H1 (cell line): ENCODE results near the gene APC2. TPM values are rescaled to one million over a fixed set of nuclear protein-coding genes. Genes with fewer than 3 reads are reported as not detected.

Source experiments
- CTCF ChIA-PET: fragments of 300-600 bp; sonication (Branson Sonifier 250); formaldehyde crosslinking; loops from one replicate; lab custom pipeline; 2021; ENCODE audit not compliant: partially characterized antibody; lab: Charles Lee
- POLR2A ChIA-PET: fragments of 300-600 bp; sonication (Branson Sonifier 250); formaldehyde crosslinking; loops from one replicate; lab custom pipeline; 2021; ENCODE audit warnings: inconsistent platforms; ENCODE audit not compliant: partially characterized antibody; lab: Charles Lee
- DNase-seq, 2 experiments: peaks; one replicate each; pipeline versions ENCODE4 v3.0.0 to v3.0.0-alpha.2; 2010 to 2022; ENCODE audit warnings: low spot score in 2 of 2, low read depth in 1 of 2, mixed read lengths in 1 of 2
- FAIRE-seq: peaks from 2 replicates; lab custom pipeline; 2011; peaks lifted over from hg19 to GRCh38; lab: Jason Lieb, UNC
- H2AFZ ChIP-seq: 2 replicates; pipeline ENCODE4 v1.8.1; 2012; ENCODE audit warnings: low read length, inconsistent platforms
- H2AK5ac ChIP-seq: 2 replicates; pipeline ENCODE4 v1.6.1; 2013; ENCODE audit warnings: low read depth, low read length
- H2BK120ac ChIP-seq: replicated peaks from 2 replicates; pipeline ENCODE3; 2013; ENCODE audit warnings: low read depth, low read length, inconsistent platforms
- H2BK12ac ChIP-seq: 2 replicates; pipeline ENCODE4 v1.6.1; 2013; ENCODE audit warnings: low read depth, low read length
- H2BK15ac ChIP-seq: 2 replicates; pipeline ENCODE4 v1.6.1; 2013; ENCODE audit warnings: low read length
- H2BK20ac ChIP-seq: 2 replicates; pipeline ENCODE4 v1.6.1; 2013; ENCODE audit warnings: low read length
- H2BK5ac ChIP-seq: 2 replicates; pipeline ENCODE4 v1.6.1; 2013; ENCODE audit warnings: low read depth, low read length
- H3K14ac ChIP-seq: 2 replicates; pipeline ENCODE4 v1.6.1; 2013; ENCODE audit warnings: inconsistent platforms; ENCODE audit not compliant: insufficient read length
- H3K18ac ChIP-seq: 2 replicates; pipeline ENCODE4 v1.6.1; 2013; ENCODE audit warnings: low read length; ENCODE audit errors: extremely low read depth
- H3K23ac ChIP-seq: 2 replicates; pipeline ENCODE4 v1.6.1; 2013; ENCODE audit warnings: inconsistent platforms; ENCODE audit not compliant: insufficient read length
- H3K23me2 ChIP-seq: 2 replicates; pipeline ENCODE4 v1.6.1; 2013; ENCODE audit warnings: low read depth, low read length
- H3K27ac ChIP-seq: 2 replicates; pipeline ENCODE4 v1.6.1; 2011; ENCODE audit warnings: low read depth, low read length, inconsistent platforms
- H3K27me3 ChIP-seq, 4 experiments: replicated peaks in 1 of 4; 1 replicate in 1 of 4; 2 replicates in 3 of 4; pipeline versions ENCODE4 v1.6.1 to v1.8.1; 2011 to 2013; ENCODE audit warnings: low read length in 3 of 4, mild to moderate bottlenecking in 3 of 4, inconsistent platforms in 2 of 4, mixed read lengths in 2 of 4, moderate library complexity in 1 of 4; ENCODE audit not compliant: control insufficient read depth in 3 of 4, insufficient read depth in 3 of 4; ENCODE audit errors: extremely low read depth in 1 of 4
- H3K36me3 ChIP-seq, 4 experiments: 2 replicates each; pipeline versions ENCODE4 v1.6.1 to v1.8.1; 2011 to 2013; ENCODE audit warnings: mild to moderate bottlenecking in 4 of 4, low read length in 3 of 4, moderate library complexity in 2 of 4, control low read depth in 1 of 4, inconsistent platforms in 1 of 4; ENCODE audit not compliant: insufficient read depth in 4 of 4, control insufficient read depth in 2 of 4
- H3K4ac ChIP-seq: replicated peaks from 2 replicates; pipeline ENCODE3; 2013; ENCODE audit warnings: low read length, low read depth, mixed read lengths, inconsistent platforms; ENCODE audit not compliant: insufficient read length
- H3K4me1 ChIP-seq, 4 experiments: replicated peaks in 1 of 4; 1 replicate in 1 of 4; 2 replicates in 3 of 4; pipeline versions ENCODE4 v1.6.1 to v1.8.1; 2011 to 2013; ENCODE audit warnings: low read length in 3 of 4, inconsistent platforms in 2 of 4, mixed read lengths in 1 of 4; ENCODE audit not compliant: insufficient read depth in 4 of 4, control insufficient read depth in 3 of 4
- H3K4me2 ChIP-seq, 2 experiments: 2 replicates each; pipeline versions ENCODE4 v1.6.1 to v1.8.1; 2011 to 2013; ENCODE audit warnings: low read depth in 2 of 2, low read length in 2 of 2, control low read depth in 1 of 2, inconsistent platforms in 1 of 2, mild to moderate bottlenecking in 1 of 2; ENCODE audit not compliant: insufficient read depth in 1 of 2
- H3K4me3 ChIP-seq, 4 experiments: fragments of 200-600, 300-600 bp in 1 of 4; sonication (generic), shearing (Covaris generic), sonication (Bioruptor Twin) in 1 of 4; 2 replicates each; pipeline versions ENCODE4 v1.5.1 to v1.8.1; 2011 to 2016; ENCODE audit warnings: low read length in 4 of 4, low read depth in 3 of 4, control low read depth in 2 of 4, inconsistent platforms in 2 of 4, mild to moderate bottlenecking in 2 of 4, mixed read lengths in 1 of 4, moderate library complexity in 1 of 4; ENCODE audit not compliant: insufficient read depth in 2 of 4; ENCODE audit errors: extremely low read depth in 1 of 4
- H3K56ac ChIP-seq: replicated peaks from 2 replicates; pipeline ENCODE3; 2013; ENCODE audit warnings: low read depth, mild to moderate bottlenecking, mixed read lengths, low read length, inconsistent platforms; ENCODE audit not compliant: insufficient read length
- H3K79me1 ChIP-seq: 2 replicates; pipeline ENCODE4 v1.6.1; 2013; ENCODE audit warnings: low read depth, low read length, control low read depth
- H3K79me2 ChIP-seq, 2 experiments: 2 replicates each; pipeline versions ENCODE4 v1.6.1 to v1.8.1; 2012 to 2013; ENCODE audit warnings: low read length in 2 of 2, mild to moderate bottlenecking in 2 of 2, inconsistent platforms in 1 of 2; ENCODE audit not compliant: insufficient read depth in 2 of 2, control insufficient read depth in 1 of 2
- H3K9ac ChIP-seq, 4 experiments: replicated peaks in 1 of 4; 1 replicate in 1 of 4; 2 replicates in 3 of 4; pipeline versions ENCODE4 v1.6.1 to v1.8.1; 2011 to 2013; ENCODE audit warnings: low read depth in 3 of 4, low read length in 3 of 4, control low read depth in 2 of 4, mild to moderate bottlenecking in 2 of 4, moderate library complexity in 2 of 4, inconsistent platforms in 1 of 4; ENCODE audit errors: extremely low read depth in 1 of 4
- H3K9me3 ChIP-seq, 2 experiments: 2 replicates each; pipeline versions ENCODE4 v1.6.1 to v1.8.1; 2012 to 2013; ENCODE audit warnings: mild to moderate bottlenecking in 2 of 2, moderate library complexity in 2 of 2, control low read depth in 1 of 2, inconsistent platforms in 1 of 2, low read depth in 1 of 2, low read length in 1 of 2, mixed read lengths in 1 of 2; ENCODE audit not compliant: insufficient read depth in 2 of 2
- H4K20me1 ChIP-seq, 2 experiments: replicated peaks in 1 of 2; 2 replicates each; pipeline versions ENCODE3 to v1.8.1; 2011 to 2013; ENCODE audit warnings: inconsistent platforms in 2 of 2, low read length in 2 of 2, mild to moderate bottlenecking in 1 of 2; ENCODE audit not compliant: insufficient read depth in 2 of 2, control insufficient read depth in 1 of 2
- H4K5ac ChIP-seq: 2 replicates; pipeline ENCODE4 v1.6.1; 2013; ENCODE audit warnings: low read length, low read depth, mixed read lengths, inconsistent platforms; ENCODE audit not compliant: insufficient read length
- H4K8ac ChIP-seq: 2 replicates; pipeline ENCODE4 v1.8.0; 2013; ENCODE audit warnings: mild to moderate bottlenecking, moderate library complexity, low read length, inconsistent platforms; ENCODE audit not compliant: insufficient read depth; ENCODE audit errors: extremely low read depth
- H4K91ac ChIP-seq: replicated peaks from 2 replicates; pipeline ENCODE3; 2013; ENCODE audit warnings: low read length, mixed read lengths, inconsistent platforms; ENCODE audit not compliant: insufficient read length
- BCL11A ChIP-seq, 2 experiments: IDR thresholded peaks; one replicate each; pipeline ENCODE4 v1.6.1; 2011; ENCODE audit warnings: low read depth in 2 of 2, low read length in 2 of 2, mild to moderate bottlenecking in 2 of 2
- CHD2 ChIP-seq: IDR thresholded peaks from 2 replicates; pipeline ENCODE4 v1.6.1; 2012; ENCODE audit warnings: low read length, improper control_type of control experiment
- GABPA ChIP-seq: IDR thresholded peaks from 2 replicates; pipeline ENCODE4 v1.6.1; 2011; ENCODE audit warnings: mild to moderate bottlenecking, low read length, moderate library complexity, borderline replicate concordance; ENCODE audit not compliant: insufficient read depth
- KDM1A ChIP-seq: fragments of 200-600, 300-600 bp; sonication (generic); IDR thresholded peaks from 2 replicates; pipeline ENCODE4 v1.7.1; 2016; ENCODE audit warnings: mild to moderate bottlenecking, low read length, borderline replicate concordance
- POLR2A ChIP-seq, 2 experiments: IDR thresholded peaks; 1 replicate in 1 of 2; 2 replicates in 1 of 2; pipeline ENCODE4 v1.6.1; 2011; ENCODE audit warnings: low read depth in 2 of 2, low read length in 2 of 2, mild to moderate bottlenecking in 2 of 2; ENCODE audit errors: control extremely low read depth in 1 of 2
- SIRT6 ChIP-seq: IDR thresholded peaks from one replicate; pipeline ENCODE4 v1.7.1; 2012; ENCODE audit warnings: low read length, inconsistent platforms
- SRF ChIP-seq: IDR thresholded peaks from 2 replicates; pipeline ENCODE4 v1.6.1; 2011; ENCODE audit warnings: mild to moderate bottlenecking, low read depth, low read length, moderate library complexity
- TEAD4 ChIP-seq: IDR thresholded peaks from 2 replicates; pipeline ENCODE4 v1.6.1; 2012; ENCODE audit warnings: low read depth, low read length, inconsistent platforms, mixed read lengths
- YY1 ChIP-seq: IDR thresholded peaks from 2 replicates; pipeline ENCODE4 v1.6.1; 2011; ENCODE audit warnings: low read depth, mild to moderate bottlenecking, low read length
- WGBS, 2 experiments: shearing (Covaris generic) in 1 of 2; methylation state at CpG; one replicate each; pipeline versions ENCODE4 v1.1.6 to v1.1.7; 2013 to 2015; ENCODE audit warnings: low lambda C conversion rate in 2 of 2, mixed read lengths in 2 of 2, inconsistent platforms in 1 of 2, low coverage in 1 of 2, missing lambda C conversion rate in 1 of 2; ENCODE audit not compliant: insufficient replicate concordance in 2 of 2, insufficient coverage in 1 of 2, insufficient read length in 1 of 2; ENCODE audit errors: extremely low coverage in 1 of 2, missing lambda C conversion rate in 1 of 2; 5-methylcytosine and 5-hydroxymethylcytosine counted together
- polyA plus RNA-seq, 7 experiments: library from polyadenylated mRNA; depleted of rRNA in 3 of 7; stranded (reverse) in 5 of 7; unstranded in 2 of 7; fragments of >200 nt in 5 of 7; fragments of 200-250 nt in 2 of 7; gene quantifications; 1 replicate in 5 of 7; 2 replicates in 1 of 7; 4 replicates in 1 of 7; pipeline versions ENCODE4 v1.2.1 to v1.2.3, GENCODE V29; 2011 to 2013; ENCODE audit warnings: missing spikeins in 2 of 7, mixed read lengths in 2 of 7
- total RNA-seq: library from RNA; stranded (reverse); fragmentation: NEBNext Ultra II Directional; extraction: Animal tissue kit (Norgen Biotek cat#: 25700); gene quantifications from 2 replicates; pipeline ENCODE4 v1.2.1, GENCODE V29; 2021

APC2 gene
- total and polyA plus RNA-seq, 2 of the 8 experiments (the other 6 are each of a cell fraction or from before 2014, with no cell fraction given), result 1.3 to 4.1 TPM

DNA sequence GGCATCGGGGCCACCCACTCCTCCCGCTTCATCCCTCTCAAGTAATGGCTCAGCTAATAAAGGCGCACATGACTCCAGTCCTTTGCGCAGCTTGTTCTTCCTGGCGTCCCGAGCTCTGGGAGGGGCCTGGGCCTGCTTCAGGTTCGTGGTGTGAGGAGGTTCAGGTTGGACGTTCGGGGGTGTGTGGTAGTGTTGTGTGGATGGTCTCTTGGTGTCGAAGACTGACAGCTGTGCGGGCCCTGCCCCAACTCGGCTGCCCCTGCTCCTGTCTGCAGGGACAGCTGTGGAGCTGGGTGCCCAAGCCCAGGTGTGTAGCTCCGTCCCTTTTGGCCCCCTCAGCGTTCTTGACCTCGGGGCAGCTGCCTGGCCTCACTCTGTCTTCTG is 9.5 kb upstream of the APC2 start:
- H3K4me3 ChIP-seq, result no peak overlapping the region
- POLR2A ChIA-PET, result interaction anchor here (0.6 to 7.6 kb wide), 18 partner anchors 9 to 255 kb away, joined by 3 to 109 read pairs (median 3); partner anchors contain the start of genes APC2, CIRBP and TCF3

More for the DNA sequence above, 9.5 kb upstream of the APC2 start:
- H4K8ac ChIP-seq, result no peak overlapping the region; the same call in 1 of the 2 replicates
- TF ChIP-seq CHD2 (no peak), TEAD4 (no peak), YY1 (no peak), KDM1A (no peak), SIRT6 (no peak), SRF (no peak), POLR2A (IDR thresholded peaks at IDR 0.05; ENCODE audit: control extremely low read depth in 1 of 2, low read depth in 2 of 2, low read length in 2 of 2) (no peak), GABPA (no peak), BCL11A (IDR thresholded peaks at IDR 0.05; ENCODE audit: low read depth in 2 of 2, low read length in 2 of 2) (no peak)
- H2AK5ac ChIP-seq, result no peak overlapping the region
- no peak overlapping the region for H3K23ac ChIP-seq
- no peak overlapping the region for H2AFZ ChIP-seq
- H4K5ac ChIP-seq, result no peak overlapping the region
- no peak overlapping the region for H3K14ac ChIP-seq
- no peak overlapping the region for H3K4ac ChIP-seq
- no peak overlapping the region for H2BK120ac ChIP-seq
- no peak overlapping the region for H2BK20ac ChIP-seq
- H3K4me2 ChIP-seq, result no peak overlapping the region; a peak in 1 of 4 replicates
- no peak overlapping the region for H2BK12ac ChIP-seq
- no peak for FAIRE-seq
- no peaks in the 10 kb centered on the region for H3K9me3 ChIP-seq
- H3K9ac ChIP-seq, result 0 out of 7 replicates have a peak overlapping the region, but pooled peaks of 1 of the 4 experiments have one; percentile 17
- peaks cover 23 to 26% of the 10 kb centered on the region in 2 experiments for H4K20me1 ChIP-seq
- DNase-seq, result no peak
- no peak overlapping the region for H2BK15ac ChIP-seq
- peaks cover 4% of the 10 kb centered on the region for H3K79me1 ChIP-seq
- H3K56ac ChIP-seq, result no peak overlapping the region
- CTCF ChIA-PET, result interaction anchor here (0.6 to 5.6 kb wide), 5 partner anchors 15 to 160 kb away, joined by 3 to 54 read pairs (median 3); no protein-coding TSS in a partner anchor
- H3K18ac ChIP-seq, result no peak overlapping the region
- H3K23me2 ChIP-seq, result peaks cover 3% of the 10 kb centered on the region; the same call in 1 of the 2 replicates
- peaks cover 0 to 3% (median under 1%) of the 10 kb centered on the region in 4 experiments; a peak in 2 of 7 replicates for H3K27me3 ChIP-seq
- H3K27ac ChIP-seq, result peak overlapping the region; percentile 8; the same call in 1 of the 2 replicates
- H3K4me1 ChIP-seq, result peaks cover 0 to 10% (median 4%) of the 10 kb centered on the region in 4 experiments; a peak in 5 of 7 replicates
- peaks cover 26 to 39% (median 29%) of the 10 kb centered on the region in 4 experiments for H3K36me3 ChIP-seq
- H2BK5ac ChIP-seq, result peak overlapping the region; percentile 9
- no peak overlapping the region for H4K91ac ChIP-seq
- 97% methylated on average over 15 of the region's 15 CpGs; no CpG with 5 or more reads in 1 of the 2 experiments for WGBS, 2 experiments
- H3K79me2 ChIP-seq, result peaks cover 2 to 24% of the 10 kb centered on the region in 2 experiments; a peak in 3 of 4 replicates
